ENCODE results near the gene USP1. TPM values are rescaled to one million over a fixed set of nuclear protein-coding genes. Genes with fewer than 3 reads are reported as not detected.
A peak's percentile ranks its signal among the peaks of the same experiment; 100 is the strongest.

The USP1 gene
- total and polyA plus RNA-seq, 10 of the 15 experiments (the other 5 are each of a cell fraction or from before 2014, with no cell fraction given), result 25.6 to 77.9 (median 48.1) TPM

DNA sequence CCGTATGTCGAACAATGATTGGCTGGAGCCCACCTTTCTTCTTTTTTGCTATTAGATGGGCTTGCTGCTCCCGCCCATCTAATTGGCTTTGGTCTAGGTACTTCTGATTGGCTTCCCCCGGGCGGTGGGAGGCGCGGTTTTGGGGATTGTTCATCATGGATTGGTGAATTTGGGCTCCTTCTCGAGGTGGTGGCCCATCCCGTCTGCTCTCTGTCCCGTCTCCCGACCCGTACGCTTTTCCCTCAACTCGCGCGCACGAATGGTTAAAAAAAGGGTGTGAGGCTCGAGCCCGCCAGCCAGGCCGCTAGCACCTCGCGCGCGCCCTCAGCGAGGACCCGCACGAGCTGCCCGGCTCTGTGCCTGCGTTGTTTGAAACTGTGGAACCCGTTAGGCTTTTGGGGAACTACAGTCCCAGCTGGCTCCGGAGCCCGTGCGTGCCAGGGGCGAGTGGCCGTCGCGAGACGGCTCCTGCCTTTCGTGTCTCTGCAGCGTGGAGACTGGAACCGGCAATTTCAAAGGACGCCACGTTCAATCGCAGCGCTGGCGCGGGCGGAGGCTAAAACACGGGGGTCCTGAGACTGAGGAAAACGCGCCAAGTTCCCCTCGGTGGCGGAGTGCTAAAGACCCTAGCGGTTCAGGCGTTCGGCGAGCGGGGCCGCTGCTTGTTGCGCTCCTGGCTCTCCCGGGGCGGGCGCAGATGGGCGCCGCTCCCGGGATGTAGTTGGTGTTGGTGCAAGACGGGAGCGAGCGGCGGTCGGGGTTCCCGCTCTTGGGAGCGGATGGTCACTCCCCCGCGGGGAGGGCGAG, at the start of gene USP1 (continued):
- TF ChIP-seq SIX5 (IDR thresholded peaks at IDR 0.05; ENCODE audit: low read depth, low read length, severe bottlenecking) (peak; percentile 3), MYB (IDR thresholded peaks at IDR 0.05; ENCODE audit: borderline replicate concordance, low read depth, low read length) (peak; percentile 98), NFYA (IDR thresholded peaks at IDR 0.05; ENCODE audit: borderline replicate concordance, low read depth, low read length) (peak; percentile 83), KAT2A (conservative IDR thresholded peaks at IDR 0.05; ENCODE audit: control insufficient read depth, low read depth, low read length) (no peak), MEF2A (IDR thresholded peaks at IDR 0.05; ENCODE audit: insufficient read depth, low read depth, low read length) (no peak), RELB (IDR thresholded peaks at IDR 0.05; ENCODE audit: low read depth) (peak; percentile 76), ASH2L (IDR thresholded peaks at IDR 0.05; ENCODE audit: borderline replicate concordance, low read depth) (peak; percentile 81; the same call in 1 of the 2 replicates), TCF12 (IDR thresholded peaks at IDR 0.05; ENCODE audit: low read depth, low read length) (no peak), NKRF (conservative IDR thresholded peaks at IDR 0.05) (peak; percentile 84; the same call in 1 of the 2 replicates), BACH1 (IDR thresholded peaks at IDR 0.05; ENCODE audit: borderline replicate concordance) (peak; percentile 54; the same call in 1 of the 2 replicates), TBL1XR1 (IDR thresholded peaks at IDR 0.05; ENCODE audit: low read depth, low read length) (no peak), ZSCAN29 (IDR thresholded peaks at IDR 0.05) (no peak), IKZF1 (conservative IDR thresholded peaks at IDR 0.05) (peak; percentile 61), ZNF622 (IDR thresholded peaks at IDR 0.05) (no peak), POLR2AphosphoS5 (IDR thresholded peaks at IDR 0.05; ENCODE audit: low read length) (peak; percentile 89), NFXL1 (IDR thresholded peaks at IDR 0.05; ENCODE audit: borderline replicate concordance) (no peak), MTA2 (IDR thresholded peaks at IDR 0.05; ENCODE audit: low read depth) (no peak), MAX (IDR thresholded peaks at IDR 0.05; ENCODE audit: low read depth, low read length) (peak; percentile 94), GATAD2B (conservative IDR thresholded peaks at IDR 0.05; ENCODE audit: low read depth) (peak; percentile 60; the same call in 1 of the 2 replicates), HDAC6 (IDR thresholded peaks at IDR 0.05; ENCODE audit: unreplicated experiment) (no peak)
- TF ChIP-seq, protein P1, sequence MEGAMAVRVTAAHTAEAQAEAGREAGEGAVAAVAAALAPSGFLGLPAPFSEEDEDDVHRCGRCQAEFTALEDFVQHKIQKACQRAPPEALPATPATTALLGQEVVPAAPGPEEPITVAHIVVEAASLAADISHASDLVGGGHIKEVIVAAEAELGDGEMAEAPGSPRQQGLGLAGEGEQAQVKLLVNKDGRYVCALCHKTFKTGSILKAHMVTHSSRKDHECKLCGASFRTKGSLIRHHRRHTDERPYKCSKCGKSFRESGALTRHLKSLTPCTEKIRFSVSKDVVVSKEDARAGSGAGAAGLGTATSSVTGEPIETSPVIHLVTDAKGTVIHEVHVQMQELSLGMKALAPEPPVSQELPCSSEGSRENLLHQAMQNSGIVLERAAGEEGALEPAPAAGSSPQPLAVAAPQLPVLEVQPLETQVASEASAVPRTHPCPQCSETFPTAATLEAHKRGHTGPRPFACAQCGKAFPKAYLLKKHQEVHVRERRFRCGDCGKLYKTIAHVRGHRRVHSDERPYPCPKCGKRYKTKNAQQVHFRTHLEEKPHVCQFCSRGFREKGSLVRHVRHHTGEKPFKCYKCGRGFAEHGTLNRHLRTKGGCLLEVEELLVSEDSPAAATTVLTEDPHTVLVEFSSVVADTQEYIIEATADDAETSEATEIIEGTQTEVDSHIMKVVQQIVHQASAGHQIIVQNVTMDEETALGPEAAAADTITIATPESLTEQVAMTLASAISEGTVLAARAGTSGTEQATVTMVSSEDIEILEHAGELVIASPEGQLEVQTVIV (IDR thresholded peaks at IDR 0.05; ENCODE audit: borderline replicate concordance, partially characterized antibody), result no peak
- TF ChIP-seq, protein P2, sequence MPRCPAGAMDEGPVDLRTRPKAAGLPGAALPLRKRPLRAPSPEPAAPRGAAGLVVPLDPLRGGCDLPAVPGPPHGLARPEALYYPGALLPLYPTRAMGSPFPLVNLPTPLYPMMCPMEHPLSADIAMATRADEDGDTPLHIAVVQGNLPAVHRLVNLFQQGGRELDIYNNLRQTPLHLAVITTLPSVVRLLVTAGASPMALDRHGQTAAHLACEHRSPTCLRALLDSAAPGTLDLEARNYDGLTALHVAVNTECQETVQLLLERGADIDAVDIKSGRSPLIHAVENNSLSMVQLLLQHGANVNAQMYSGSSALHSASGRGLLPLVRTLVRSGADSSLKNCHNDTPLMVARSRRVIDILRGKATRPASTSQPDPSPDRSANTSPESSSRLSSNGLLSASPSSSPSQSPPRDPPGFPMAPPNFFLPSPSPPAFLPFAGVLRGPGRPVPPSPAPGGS (IDR thresholded peaks at IDR 0.05; ENCODE audit: borderline replicate concordance, insufficient read depth, low read depth, low read length, poor library complexity, severe bottlenecking), result no peak
